ENCODE results near the gene KRT77.

- no peak for TF ChIP-seq ZBTB8A (tag by site-specific recombination; IDR thresholded peaks at IDR 0.05)
- no peak for TF ChIP-seq ZNF585B (tag by site-specific recombination; IDR thresholded peaks at IDR 0.05)
- no peak for TF ChIP-seq ZNF292 (tag by site-specific recombination; IDR thresholded peaks at IDR 0.05; ENCODE audit: borderline replicate concordance, low read depth)
- TF ChIP-seq CTCF (tag by site-specific recombination; IDR thresholded peaks at IDR 0.05): no peak
- TF ChIP-seq ZNF433 (tag by site-specific recombination; IDR thresholded peaks at IDR 0.05; ENCODE audit: low read depth): no peak
- no peak for TF ChIP-seq ZNF341 (tag by site-specific recombination; IDR thresholded peaks at IDR 0.05; ENCODE audit: low read depth)
- no peak for TF ChIP-seq ZNF121 (tag by site-specific recombination; IDR thresholded peaks at IDR 0.05)
- no peak for TF ChIP-seq HOXA7 (CRISPR knock-in tag; IDR thresholded peaks at IDR 0.05; ENCODE audit: borderline replicate concordance)
Observed at GRCh38 chr12:52673713-52674432, 29.5 kb downstream of the KRT77 start.

Data from HEK293 (cell line).